Measurements from ENCODE around the gene GALNT9.

GALNT9 gene

DNA sequence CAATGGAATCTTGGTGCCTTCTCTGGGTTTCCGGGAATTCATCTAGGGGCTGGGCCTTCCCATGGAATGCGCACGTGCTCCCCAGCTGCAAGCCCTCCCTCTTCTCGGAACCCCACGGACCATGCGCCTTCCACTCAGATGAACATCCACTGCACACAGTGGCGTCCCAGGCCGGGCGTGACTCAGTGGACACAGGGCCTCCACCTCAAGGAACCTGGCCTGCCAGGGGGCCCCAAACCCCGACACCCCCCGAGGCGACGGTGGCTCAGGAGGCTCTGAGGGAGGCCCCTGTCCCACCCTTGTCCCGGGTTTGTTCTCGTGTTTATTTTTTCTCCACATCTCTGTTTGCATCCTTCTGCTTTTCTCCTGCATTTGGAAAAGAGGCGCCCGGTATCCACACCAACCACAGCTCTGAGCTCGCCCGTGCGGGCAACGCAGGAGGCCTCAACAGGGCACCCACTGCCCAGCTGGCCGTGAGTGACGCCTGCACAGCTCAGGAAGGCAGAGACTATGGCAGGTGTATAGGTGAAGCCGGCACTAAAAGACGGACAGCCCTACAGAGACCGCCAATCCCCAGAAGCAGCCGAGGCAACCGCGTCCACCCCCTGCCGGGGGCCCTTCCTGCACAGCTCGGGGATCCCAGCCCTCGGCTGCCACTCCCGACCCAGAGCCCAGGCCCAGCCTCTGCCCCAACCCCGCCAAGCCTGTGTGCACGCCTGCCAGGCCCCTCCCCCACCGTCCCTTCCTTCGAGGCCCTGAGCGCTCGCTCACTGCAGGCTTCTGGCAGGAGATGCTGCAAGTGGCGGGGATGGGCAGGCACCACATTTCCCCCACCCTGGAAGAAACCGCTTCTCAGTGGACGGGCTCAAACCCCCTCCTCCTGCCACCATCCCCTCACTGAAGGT, 23.8 kb upstream of the GALNT9 start:
- H3K36me3 ChIP-seq (ENCODE audit: low read depth), result no peaks in the 10 kb centered on the region
- H3K9me3 ChIP-seq (ENCODE audit: severe bottlenecking), result no peaks in the 10 kb centered on the region
- H3K27ac ChIP-seq (ENCODE audit: poor library complexity, severe bottlenecking), result no peak overlapping the region
- ATAC-seq (ENCODE audit: low read depth) (no peak), DNase-seq (ENCODE audit: low spot score) (peak; percentile 54)
- H3K27me3 ChIP-seq (ENCODE audit: insufficient read depth, poor library complexity, severe bottlenecking), result peaks cover 36% of the 10 kb centered on the region
- TF ChIP-seq, protein P1, sequence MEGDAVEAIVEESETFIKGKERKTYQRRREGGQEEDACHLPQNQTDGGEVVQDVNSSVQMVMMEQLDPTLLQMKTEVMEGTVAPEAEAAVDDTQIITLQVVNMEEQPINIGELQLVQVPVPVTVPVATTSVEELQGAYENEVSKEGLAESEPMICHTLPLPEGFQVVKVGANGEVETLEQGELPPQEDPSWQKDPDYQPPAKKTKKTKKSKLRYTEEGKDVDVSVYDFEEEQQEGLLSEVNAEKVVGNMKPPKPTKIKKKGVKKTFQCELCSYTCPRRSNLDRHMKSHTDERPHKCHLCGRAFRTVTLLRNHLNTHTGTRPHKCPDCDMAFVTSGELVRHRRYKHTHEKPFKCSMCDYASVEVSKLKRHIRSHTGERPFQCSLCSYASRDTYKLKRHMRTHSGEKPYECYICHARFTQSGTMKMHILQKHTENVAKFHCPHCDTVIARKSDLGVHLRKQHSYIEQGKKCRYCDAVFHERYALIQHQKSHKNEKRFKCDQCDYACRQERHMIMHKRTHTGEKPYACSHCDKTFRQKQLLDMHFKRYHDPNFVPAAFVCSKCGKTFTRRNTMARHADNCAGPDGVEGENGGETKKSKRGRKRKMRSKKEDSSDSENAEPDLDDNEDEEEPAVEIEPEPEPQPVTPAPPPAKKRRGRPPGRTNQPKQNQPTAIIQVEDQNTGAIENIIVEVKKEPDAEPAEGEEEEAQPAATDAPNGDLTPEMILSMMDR (IDR thresholded peaks at IDR 0.05; ENCODE audit: poor library complexity, severe bottlenecking), result no peak
- no peak overlapping the region for H3K4me3 ChIP-seq (ENCODE audit: severe bottlenecking)
- no peaks in the 10 kb centered on the region for H3K4me1 ChIP-seq (ENCODE audit: insufficient read depth, poor library complexity, severe bottlenecking)

DNA sequence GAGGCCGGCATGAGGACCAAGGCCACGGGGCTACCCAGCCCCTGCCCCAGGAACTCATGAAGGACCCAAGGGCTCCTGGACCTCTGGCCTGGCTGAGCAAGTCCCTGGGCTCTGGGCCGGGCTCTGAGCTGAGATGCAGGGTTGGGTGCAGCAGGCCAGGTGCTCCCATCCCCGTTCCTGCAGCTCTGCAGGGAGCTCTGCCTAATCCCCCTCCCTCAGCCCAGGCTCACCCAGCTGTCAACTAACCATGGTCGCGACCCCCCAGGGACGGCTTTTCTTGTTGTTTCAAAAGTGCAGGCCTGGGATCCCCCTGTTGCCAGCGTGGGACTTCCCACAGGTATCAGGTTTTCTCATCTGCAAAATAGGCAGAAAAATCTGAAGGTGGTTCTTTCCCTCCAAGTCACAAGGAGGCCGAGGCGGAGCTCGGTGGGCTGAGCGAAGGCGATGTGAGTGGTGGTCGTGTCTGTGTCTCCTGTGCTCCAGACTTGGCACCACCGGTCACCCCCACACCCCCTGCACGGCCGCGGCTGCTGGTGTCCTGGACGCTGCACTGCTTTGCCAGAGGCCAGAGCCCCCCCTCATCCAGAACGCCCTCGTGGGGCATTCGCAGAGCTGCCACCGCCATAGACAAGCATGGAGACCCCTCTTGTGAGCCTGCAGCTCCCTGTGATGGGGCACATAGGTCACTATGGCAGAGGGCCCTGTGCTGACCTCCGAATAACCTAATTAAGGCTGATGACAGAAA, 22.5 kb upstream of the GALNT9 start:
- DNase-seq (ENCODE audit: low spot score) (no peak), ATAC-seq (ENCODE audit: low read depth) (no peak)
- Histone ChIP-seq H3K9me3 (ENCODE audit: severe bottlenecking) (no peaks in the 10 kb centered on the region), H3K4me1 (ENCODE audit: insufficient read depth, poor library complexity, severe bottlenecking) (no peaks in the 10 kb centered on the region), H3K27ac (ENCODE audit: poor library complexity, severe bottlenecking) (no peak overlapping the region), H3K27me3 (ENCODE audit: insufficient read depth, poor library complexity, severe bottlenecking) (peaks cover 37% of the 10 kb centered on the region), H3K36me3 (ENCODE audit: low read depth) (no peaks in the 10 kb centered on the region), H3K4me3 (ENCODE audit: severe bottlenecking) (no peak overlapping the region)
- TF ChIP-seq, protein P1 (IDR thresholded peaks at IDR 0.05; ENCODE audit: poor library complexity, severe bottlenecking), result no peak

DNA sequence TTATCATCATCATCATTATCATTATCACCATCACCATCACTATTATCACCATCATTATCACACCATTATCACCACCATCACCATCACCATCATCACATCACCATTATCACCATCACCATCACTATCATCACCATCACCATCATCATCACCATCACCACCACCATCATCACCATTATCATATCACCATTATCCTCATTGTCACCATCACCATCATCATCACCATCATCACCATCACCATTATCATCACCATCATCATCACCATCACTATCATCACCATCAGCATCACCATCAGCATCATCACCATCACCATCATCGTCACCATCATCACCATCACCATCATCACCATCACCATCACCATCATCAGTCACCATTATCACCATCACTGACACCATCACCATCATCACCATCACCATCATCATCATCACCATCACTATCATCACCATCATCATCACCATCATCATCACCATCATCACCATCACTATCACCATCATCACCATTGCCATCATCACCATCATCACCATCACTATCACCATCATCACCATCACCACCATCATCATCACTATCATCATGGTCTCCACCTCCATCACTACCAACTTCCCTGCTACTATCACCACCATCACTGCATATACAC, 20.2 kb upstream of the GALNT9 start:
- ATAC-seq (ENCODE audit: low read depth) (no peak), DNase-seq (ENCODE audit: low spot score) (no peak)
- Histone ChIP-seq H3K9me3 (ENCODE audit: severe bottlenecking) (no peaks in the 10 kb centered on the region), H3K4me1 (ENCODE audit: insufficient read depth, poor library complexity, severe bottlenecking) (no peaks in the 10 kb centered on the region), H3K4me3 (ENCODE audit: severe bottlenecking) (no peak overlapping the region), H3K36me3 (ENCODE audit: low read depth) (no peaks in the 10 kb centered on the region), H3K27ac (ENCODE audit: poor library complexity, severe bottlenecking) (no peak overlapping the region), H3K27me3 (ENCODE audit: insufficient read depth, poor library complexity, severe bottlenecking) (peaks cover 38% of the 10 kb centered on the region)
- TF ChIP-seq, protein P1 (IDR thresholded peaks at IDR 0.05; ENCODE audit: poor library complexity, severe bottlenecking), result no peak

DNA sequence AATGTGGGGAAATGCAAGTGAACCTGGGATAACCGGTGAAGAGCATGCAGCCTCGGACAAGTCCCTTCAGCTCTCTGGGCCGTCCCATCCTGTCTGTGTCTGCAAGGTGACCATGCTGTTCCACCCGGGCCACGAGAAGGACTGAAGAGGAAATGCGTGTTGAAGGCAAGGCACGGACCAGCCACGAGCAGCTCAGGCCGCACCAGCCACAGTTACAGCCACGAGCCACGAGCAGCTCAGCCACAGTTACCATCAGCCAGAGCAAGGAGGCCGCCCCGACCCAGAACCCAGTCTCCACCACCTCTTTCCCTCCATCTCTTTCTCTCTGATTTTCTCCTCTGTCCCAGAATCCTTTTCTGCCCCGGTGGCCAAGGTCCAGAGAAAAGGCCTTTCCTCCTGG, 18.8 kb upstream of the GALNT9 start:
- Histone ChIP-seq H3K4me1 (ENCODE audit: insufficient read depth, poor library complexity, severe bottlenecking) (no peaks in the 10 kb centered on the region), H3K27ac (ENCODE audit: poor library complexity, severe bottlenecking) (no peak overlapping the region), H3K4me3 (ENCODE audit: severe bottlenecking) (no peak overlapping the region), H3K36me3 (ENCODE audit: low read depth) (no peaks in the 10 kb centered on the region), H3K9me3 (ENCODE audit: severe bottlenecking) (no peaks in the 10 kb centered on the region), H3K27me3 (ENCODE audit: insufficient read depth, poor library complexity, severe bottlenecking) (peaks cover 38% of the 10 kb centered on the region)
- TF ChIP-seq, protein P1 (IDR thresholded peaks at IDR 0.05; ENCODE audit: poor library complexity, severe bottlenecking), result no peak
- DNase-seq (ENCODE audit: low spot score) (no peak), ATAC-seq (ENCODE audit: low read depth) (no peak)
